ENCODE data around the gene SLC29A4. TPM values are rescaled to one million over a fixed set of nuclear protein-coding genes. Genes with fewer than 3 reads are reported as not detected.
"Not testable (repeated sequence)": the region's sequence is repeated elsewhere in the genome, so short reads cannot be mapped to it uniquely, and the experiment has no call there.

Gene SLC29A4
- total RNA-seq, 2 experiments from 2014 or later: 0.24 to 0.42 TPM

DNA sequence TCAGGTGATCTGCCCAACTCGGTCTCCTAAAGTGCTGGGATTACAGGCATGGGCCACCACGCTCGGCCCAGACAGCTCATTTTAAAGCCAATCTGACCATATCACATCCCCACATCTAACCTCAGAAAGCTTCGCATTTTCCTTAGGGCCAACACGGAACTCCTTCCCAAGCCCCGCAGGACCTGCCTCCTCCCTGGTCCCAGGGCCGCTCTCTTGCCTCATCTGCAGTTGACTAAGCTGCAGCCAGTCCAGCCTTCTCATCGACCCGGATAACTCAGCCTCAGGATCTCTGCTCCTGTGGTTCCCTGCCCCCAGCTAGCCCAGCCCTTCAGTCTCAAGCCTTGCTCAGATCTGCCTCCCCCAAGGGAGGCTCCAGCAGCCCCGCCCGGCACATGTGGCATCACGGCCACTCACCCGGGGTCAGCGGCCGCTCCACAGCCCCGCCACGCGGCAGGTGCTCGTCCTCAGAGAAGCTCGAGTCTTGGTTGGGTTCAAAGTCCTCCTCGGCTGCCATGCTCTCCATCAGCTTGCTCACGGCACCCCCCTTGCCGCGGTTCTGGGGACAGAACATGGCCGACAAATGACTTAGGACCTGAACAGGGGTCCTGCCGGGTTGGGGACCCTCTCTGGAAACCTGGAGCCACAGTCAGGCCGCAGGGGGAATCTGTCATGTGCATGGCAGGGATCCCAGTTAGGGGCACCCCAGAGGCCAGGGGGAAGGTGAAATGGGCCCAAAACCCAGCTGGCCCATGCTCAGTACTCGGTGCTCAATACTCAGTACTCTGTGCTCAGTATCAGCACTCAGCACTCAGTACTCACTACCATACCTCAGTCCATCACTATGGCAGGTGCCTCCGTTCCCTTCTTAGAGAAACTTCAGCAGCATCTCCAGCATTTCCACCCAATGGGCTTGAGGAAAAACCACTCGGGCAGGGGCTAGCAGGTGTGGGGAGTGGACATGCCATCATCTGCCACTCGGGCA, 41.3 kb downstream of the SLC29A4 start:
- intact Hi-C loops (cut with micrococcal nuclease); H3K4me3 Mint-ChIP-seq; H3K27ac Mint-ChIP-seq; H3K4me1 Mint-ChIP-seq (ENCODE audit: low read depth); CTCF ChIA-PET; H3K27me3 Mint-ChIP-seq (ENCODE audit: low read depth); DNase-seq: not testable (repeated sequence)
- peaks cover 11% of the 10 kb centered on the region for H3K9me3 Mint-ChIP-seq
- peaks cover 39% of the 10 kb centered on the region for H3K36me3 Mint-ChIP-seq (ENCODE audit: low read depth)

DNA sequence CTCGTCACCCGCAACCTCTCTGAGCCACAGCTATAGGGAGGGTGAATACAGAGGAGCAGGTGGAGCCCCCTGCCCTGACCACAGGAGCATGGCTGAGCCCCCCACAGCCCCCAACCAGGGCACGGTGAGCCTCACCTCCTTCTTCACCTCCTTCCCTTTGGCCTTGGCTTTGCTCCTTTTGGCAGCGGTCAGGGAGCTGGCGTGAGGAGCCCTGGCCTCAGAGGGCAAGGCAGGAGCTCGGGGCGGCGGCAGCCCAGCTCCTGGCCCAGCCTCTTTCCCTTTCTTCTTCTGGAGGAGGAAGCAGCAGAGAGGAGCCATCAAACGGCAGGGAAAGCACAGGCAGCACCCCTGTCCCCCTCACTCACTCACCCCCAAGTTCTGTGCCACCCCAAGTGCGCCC, 42.2 kb downstream of the SLC29A4 start:
- H3K36me3 Mint-ChIP-seq (ENCODE audit: low read depth): peaks cover 35% of the 10 kb centered on the region
- H3K27ac Mint-ChIP-seq: no peak overlapping the region
- H3K27me3 Mint-ChIP-seq (ENCODE audit: low read depth): no peaks in the 10 kb centered on the region
- CTCF ChIA-PET: no interaction called here
- DNase-seq: no peak
- H3K4me1 Mint-ChIP-seq (ENCODE audit: low read depth): no peaks in the 10 kb centered on the region
- intact Hi-C loops (cut with micrococcal nuclease): no loop called here
- H3K4me3 Mint-ChIP-seq: no peak overlapping the region
- H3K9me3 Mint-ChIP-seq: peaks cover 2% of the 10 kb centered on the region

DNA sequence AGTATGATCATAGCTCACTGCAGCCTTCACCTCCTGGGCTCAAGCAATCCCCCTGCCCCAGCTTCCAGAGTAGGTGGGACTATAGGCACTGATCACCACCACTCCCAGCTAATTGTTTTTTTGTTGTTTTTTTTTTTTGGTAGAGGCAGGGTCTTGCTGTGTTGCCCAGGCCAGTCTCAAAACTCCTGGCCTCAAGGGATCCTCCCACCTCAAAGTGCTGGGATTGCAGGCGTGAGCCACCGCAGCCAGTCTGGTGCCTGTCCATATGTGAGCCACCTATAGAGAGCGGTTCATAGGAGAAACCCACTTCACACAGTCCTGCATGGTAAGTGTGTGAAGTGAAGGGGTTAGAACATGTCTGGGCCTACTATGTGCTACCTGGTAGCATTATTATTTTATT, 47.5 kb downstream of the SLC29A4 start:
- Mint-ChIP-seq H3K36me3 (ENCODE audit: low read depth) (peaks cover 23% of the 10 kb centered on the region), H3K27ac (no peak overlapping the region), H3K9me3 (no peaks in the 10 kb centered on the region), H3K4me3 (no peak overlapping the region), H3K27me3 (ENCODE audit: low read depth) (no peaks in the 10 kb centered on the region), H3K4me1 (ENCODE audit: low read depth) (peaks cover 18% of the 10 kb centered on the region)
- intact Hi-C loops (cut with micrococcal nuclease): no loop called here
- CTCF ChIA-PET: interaction anchor here (1.1 kb wide), 1 partner anchor 95 kb away, joined by 4 read pairs; no protein-coding TSS in a partner anchor
- no peak for DNase-seq

DNA sequence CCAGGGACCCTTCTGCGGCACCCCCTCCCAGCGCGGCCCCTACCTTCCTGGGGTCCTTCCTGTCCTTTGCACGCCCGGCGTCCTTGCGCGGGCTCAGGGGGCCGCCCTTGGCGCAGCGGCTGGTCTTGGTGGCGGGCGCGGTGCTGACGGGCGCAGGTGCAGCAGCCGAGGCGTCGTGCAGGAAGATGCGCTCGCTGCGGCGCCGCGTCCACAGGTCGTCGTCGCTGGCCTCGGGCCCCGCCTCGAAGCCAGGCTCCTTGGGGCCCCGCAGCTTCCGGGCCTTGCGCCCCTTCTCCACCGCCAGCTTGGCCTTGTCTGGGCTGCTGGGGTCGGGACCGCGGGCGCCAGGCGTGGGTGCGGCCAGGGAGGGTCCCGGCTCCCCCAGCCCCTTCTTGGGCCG, 49.8 kb downstream of the SLC29A4 start:
- no peak overlapping the region for H3K4me3 Mint-ChIP-seq
- H3K27me3 Mint-ChIP-seq (ENCODE audit: low read depth): no peaks in the 10 kb centered on the region
- H3K36me3 Mint-ChIP-seq (ENCODE audit: low read depth): peaks cover 42% of the 10 kb centered on the region
- no peak for DNase-seq
- intact Hi-C loops (cut with micrococcal nuclease): no loop called here
- CTCF ChIA-PET: no interaction called here
- H3K9me3 Mint-ChIP-seq: peaks cover 17% of the 10 kb centered on the region
- H3K27ac Mint-ChIP-seq: no peak overlapping the region
- H3K4me1 Mint-ChIP-seq (ENCODE audit: low read depth): peaks cover 18% of the 10 kb centered on the region

DNA sequence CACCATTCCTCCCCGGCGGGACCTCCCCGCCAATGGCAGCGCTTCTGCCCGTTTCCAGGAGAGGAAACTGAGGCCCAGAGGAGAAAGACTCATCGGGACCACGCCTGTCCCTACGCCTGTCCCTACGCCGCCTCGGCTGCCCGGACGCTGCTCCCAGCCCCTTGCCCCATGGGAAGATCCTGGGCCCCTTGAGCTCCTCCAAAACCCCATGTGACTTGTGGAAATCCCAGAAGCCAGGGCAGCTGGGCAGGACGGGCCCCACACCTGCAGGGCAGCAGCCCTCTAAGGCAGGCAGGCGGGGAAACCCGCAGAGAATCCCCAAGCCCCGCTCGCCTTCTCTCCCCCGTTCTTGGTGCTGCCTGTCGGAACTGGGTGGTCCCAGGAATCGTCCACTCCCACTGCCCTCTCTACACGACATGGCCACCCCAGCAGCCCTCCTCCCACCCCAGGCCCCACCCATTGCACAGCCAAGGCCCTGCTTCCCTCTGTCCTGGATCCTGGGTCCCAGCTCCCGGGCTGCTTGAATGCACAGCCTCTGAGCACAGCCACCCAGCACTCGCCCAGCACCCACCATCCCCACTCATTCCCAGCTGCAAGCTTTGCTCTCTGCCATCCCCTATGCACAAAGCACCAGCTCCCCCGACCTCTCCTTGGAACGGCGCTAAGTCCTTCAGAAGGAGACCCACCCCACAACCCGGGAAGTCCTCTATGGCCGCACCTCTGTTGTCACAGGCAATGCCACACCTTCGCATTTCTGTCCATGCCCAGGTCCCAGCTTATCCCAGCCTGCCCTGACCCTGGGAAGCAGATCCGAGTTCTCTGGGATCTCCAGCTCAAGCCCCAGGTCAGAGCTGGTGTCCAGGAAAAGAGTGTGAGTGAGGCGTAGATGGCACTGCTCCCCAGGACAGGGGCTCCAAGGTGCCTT, 50.6 kb downstream of the SLC29A4 start:
- Mint-ChIP-seq H3K9me3 (peaks cover 17% of the 10 kb centered on the region), H3K4me1 (ENCODE audit: low read depth) (peaks cover 18% of the 10 kb centered on the region), H3K4me3 (no peak overlapping the region), H3K27ac (no peak overlapping the region), H3K36me3 (ENCODE audit: low read depth) (peaks cover 48% of the 10 kb centered on the region), H3K27me3 (ENCODE audit: low read depth) (no peaks in the 10 kb centered on the region)
- intact Hi-C loops (cut with micrococcal nuclease): no loop called here
- CTCF ChIA-PET: interaction anchor here (0.6 kb wide), 1 partner anchor 67 kb away, joined by 4 read pairs; no protein-coding TSS in a partner anchor
- DNase-seq: no peak

DNA sequence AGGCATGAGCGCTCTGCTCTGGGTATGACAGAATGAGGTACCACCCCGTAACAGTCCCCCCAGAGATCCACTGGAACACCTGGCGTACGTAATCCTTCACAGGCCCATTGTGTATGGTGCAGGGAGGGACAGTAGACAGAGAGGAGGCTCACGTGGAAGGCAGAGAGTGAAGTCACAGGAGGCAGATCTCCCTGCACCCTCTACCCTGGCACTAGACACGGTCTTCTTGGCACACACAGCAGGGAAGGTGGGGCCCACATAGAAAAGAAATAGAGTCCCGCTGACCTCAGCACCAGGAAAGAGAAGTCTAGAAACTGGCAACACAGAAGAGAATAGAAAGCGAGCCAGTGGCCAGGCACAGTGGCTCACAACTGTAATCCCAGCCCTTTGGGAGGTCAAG, 51.9 kb downstream of the SLC29A4 start:
- intact Hi-C loops (cut with micrococcal nuclease): no loop called here
- Mint-ChIP-seq H3K27me3 (ENCODE audit: low read depth) (no peaks in the 10 kb centered on the region), H3K4me3 (no peak overlapping the region), H3K4me1 (ENCODE audit: low read depth) (peaks cover 18% of the 10 kb centered on the region), H3K36me3 (ENCODE audit: low read depth) (peaks cover 49% of the 10 kb centered on the region), H3K27ac (no peak overlapping the region), H3K9me3 (peaks cover 17% of the 10 kb centered on the region)
- DNase-seq: no peak
- CTCF ChIA-PET: no interaction called here

DNA sequence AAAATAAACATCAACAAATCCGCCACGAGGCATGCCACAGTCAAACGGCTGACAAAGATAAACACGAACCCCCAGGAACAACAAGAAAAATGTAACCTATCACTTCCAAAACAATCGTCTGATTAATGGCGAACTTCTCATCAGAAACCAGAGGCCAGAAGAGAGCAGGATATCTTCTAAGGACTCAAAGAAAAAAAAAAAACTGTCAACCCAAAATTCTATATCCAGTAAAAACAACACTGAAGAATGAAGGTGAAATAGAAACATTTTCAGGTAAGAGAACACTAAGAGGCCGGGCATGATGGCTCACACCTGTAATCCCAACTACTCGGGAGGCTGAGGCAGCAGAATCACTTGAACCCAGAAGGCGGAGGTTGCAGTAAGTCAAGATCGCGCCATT, 54.3 kb downstream of the SLC29A4 start:
- no peak for DNase-seq
- CTCF ChIA-PET: interaction anchor here (0.6 kb wide), 1 partner anchor 66 kb away, joined by 3 read pairs; no protein-coding TSS in a partner anchor
- H3K4me3 Mint-ChIP-seq: no peak overlapping the region
- no peak overlapping the region for H3K27ac Mint-ChIP-seq
- intact Hi-C loops (cut with micrococcal nuclease): no loop called here
- peaks cover 9% of the 10 kb centered on the region for H3K4me1 Mint-ChIP-seq (ENCODE audit: low read depth)
- peaks cover 19% of the 10 kb centered on the region for H3K9me3 Mint-ChIP-seq
- H3K27me3 Mint-ChIP-seq (ENCODE audit: low read depth): no peaks in the 10 kb centered on the region
- H3K36me3 Mint-ChIP-seq (ENCODE audit: low read depth): peaks cover 61% of the 10 kb centered on the region

DNA sequence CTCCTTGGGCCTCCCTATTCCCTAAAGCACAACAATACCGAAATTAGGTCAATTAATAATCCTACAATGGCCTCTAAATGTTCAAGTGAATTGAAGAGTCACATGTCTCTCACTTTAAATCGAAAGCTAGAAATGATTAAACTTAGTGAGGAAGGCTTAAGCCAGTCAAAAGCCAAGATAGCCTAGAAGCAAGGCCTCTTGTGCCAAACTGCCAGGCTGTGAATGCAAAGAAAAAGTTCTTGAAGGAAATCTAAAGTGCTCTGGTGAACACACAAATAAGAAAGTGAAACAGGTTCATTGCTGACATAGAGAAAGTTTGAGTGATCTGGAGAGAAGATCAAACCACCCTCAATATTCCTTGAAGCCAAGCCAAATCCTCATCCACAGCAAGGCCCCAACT, 57.2 kb downstream of the SLC29A4 start:
- H3K36me3 Mint-ChIP-seq (ENCODE audit: low read depth): peaks cover 78% of the 10 kb centered on the region
- peak overlapping the region; percentile 43 for H3K27ac Mint-ChIP-seq
- CTCF ChIA-PET: interaction anchor here (0.6 to 0.7 kb wide), 2 partner anchors 183 to 484 kb away, joined by 3 read pairs; no protein-coding TSS in a partner anchor

DNA sequence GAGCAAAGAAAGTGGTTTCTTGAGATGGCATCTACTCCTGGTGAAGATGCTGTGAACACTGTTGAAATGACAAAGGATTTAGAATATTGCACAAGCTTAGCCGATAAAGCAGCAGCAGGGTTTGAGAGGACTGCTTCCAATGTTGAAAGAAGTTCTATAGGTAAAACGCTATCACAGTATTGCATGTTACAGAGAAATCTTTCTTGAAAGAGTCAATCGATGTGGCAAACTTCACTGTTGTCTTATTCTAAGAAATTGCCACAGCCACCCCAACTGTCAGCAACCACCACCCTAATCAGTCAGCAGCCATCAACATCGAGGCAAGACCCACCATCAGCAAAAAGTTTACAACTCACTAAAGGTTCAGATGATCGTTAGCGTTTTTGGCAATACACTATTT, 59.9 kb downstream of the SLC29A4 start:
- Mint-ChIP-seq H3K27ac (no peak overlapping the region), H3K4me3 (no peak overlapping the region), H3K27me3 (ENCODE audit: low read depth) (no peaks in the 10 kb centered on the region), H3K36me3 (ENCODE audit: low read depth) (peaks cover 63% of the 10 kb centered on the region), H3K9me3 (peaks cover 14% of the 10 kb centered on the region), H3K4me1 (ENCODE audit: low read depth) (peaks cover 6% of the 10 kb centered on the region)
- DNase-seq: no peak
- CTCF ChIA-PET: no interaction called here
- intact Hi-C loops (cut with micrococcal nuclease): no loop called here

More for the DNA sequence above, 57.2 kb downstream of the SLC29A4 start:
- Mint-ChIP-seq H3K9me3 (peaks cover 31% of the 10 kb centered on the region), H3K4me3 (no peak overlapping the region), H3K4me1 (ENCODE audit: low read depth) (peaks cover 6% of the 10 kb centered on the region), H3K27me3 (ENCODE audit: low read depth) (no peaks in the 10 kb centered on the region)
- intact Hi-C loops (cut with micrococcal nuclease): no loop called here
- no peak for DNase-seq

DNA sequence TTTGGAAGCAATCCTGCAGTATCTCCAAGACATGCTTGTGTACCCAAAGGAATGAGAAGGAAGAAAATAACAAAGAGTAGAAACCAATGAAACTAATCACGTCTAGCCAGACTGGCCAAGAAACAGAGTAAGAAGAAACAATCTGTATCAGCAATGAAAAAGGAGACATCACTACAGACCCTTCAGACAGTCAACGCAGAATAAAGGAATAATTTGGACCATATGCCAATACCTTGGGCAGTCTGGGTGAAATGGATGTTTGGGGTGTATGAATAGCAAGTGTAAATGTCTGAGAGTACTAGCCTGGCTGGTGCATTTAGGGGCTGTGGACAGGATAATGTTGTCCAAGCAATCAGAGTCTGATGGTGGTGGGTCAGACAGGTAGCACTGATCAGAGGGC, 61.1 kb downstream of the SLC29A4 start:
- Mint-ChIP-seq H3K9me3 (peaks cover 14% of the 10 kb centered on the region), H3K36me3 (ENCODE audit: low read depth) (peaks cover 56% of the 10 kb centered on the region), H3K27me3 (ENCODE audit: low read depth) (no peaks in the 10 kb centered on the region), H3K4me1 (ENCODE audit: low read depth) (peaks cover 6% of the 10 kb centered on the region), H3K27ac (no peak overlapping the region), H3K4me3 (no peak overlapping the region)
- CTCF ChIA-PET: no interaction called here
- no peak for DNase-seq
- intact Hi-C loops (cut with micrococcal nuclease): no loop called here

DNA sequence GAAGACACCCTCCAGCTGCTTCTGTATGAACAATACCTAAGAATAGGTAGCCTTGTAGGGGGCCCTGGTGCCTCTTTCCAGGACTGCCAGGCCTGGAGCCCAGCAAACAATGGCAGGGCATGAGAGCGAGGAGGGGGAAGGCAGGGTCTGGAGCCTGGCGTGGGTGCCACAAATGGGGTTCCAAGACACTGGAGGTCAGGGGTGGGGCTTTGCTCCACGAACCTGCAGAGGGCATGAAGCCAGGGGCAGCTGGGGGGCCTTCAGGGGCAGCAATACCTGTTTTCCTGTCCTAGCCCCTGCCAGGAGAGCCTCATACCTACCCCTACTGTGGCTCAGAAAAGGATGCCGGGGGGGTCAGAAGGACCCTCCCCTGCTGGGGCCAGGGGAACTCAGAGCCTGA, 61.6 kb downstream of the SLC29A4 start:
- H3K27me3 Mint-ChIP-seq (ENCODE audit: low read depth): no peaks in the 10 kb centered on the region
- peaks cover 55% of the 10 kb centered on the region for H3K36me3 Mint-ChIP-seq (ENCODE audit: low read depth)
- H3K9me3 Mint-ChIP-seq: peaks cover 14% of the 10 kb centered on the region
- no peak for DNase-seq
- intact Hi-C loops (cut with micrococcal nuclease): no loop called here
- H3K4me1 Mint-ChIP-seq (ENCODE audit: low read depth): peaks cover 6% of the 10 kb centered on the region
- H3K27ac Mint-ChIP-seq: no peak overlapping the region
- no peak overlapping the region for H3K4me3 Mint-ChIP-seq
- CTCF ChIA-PET: no interaction called here

DNA sequence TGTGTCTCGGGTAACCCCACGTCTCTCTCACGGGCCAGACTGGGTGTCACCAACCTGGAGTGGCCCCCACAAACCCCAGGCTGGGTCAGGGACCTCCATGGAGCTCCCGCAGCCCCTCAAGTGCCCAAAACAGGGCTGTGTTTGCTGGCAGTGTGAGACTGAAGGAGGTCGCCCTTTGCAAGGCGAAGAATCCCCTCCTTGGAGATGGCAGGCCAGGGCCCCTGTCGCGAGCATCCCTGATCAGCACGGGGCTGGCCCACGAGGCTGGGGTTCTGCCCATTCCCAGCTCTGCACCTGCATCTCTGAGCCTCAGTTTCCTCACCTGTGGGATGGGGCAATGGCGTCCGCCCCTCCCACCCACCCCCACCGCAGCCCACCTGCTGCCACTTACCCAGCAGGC, 62.4 kb downstream of the SLC29A4 start:
- Mint-ChIP-seq H3K27me3 (ENCODE audit: low read depth) (no peaks in the 10 kb centered on the region), H3K9me3 (peaks cover 14% of the 10 kb centered on the region), H3K4me1 (ENCODE audit: low read depth) (peaks cover 2% of the 10 kb centered on the region), H3K36me3 (ENCODE audit: low read depth) (peaks cover 46% of the 10 kb centered on the region), H3K4me3 (no peak overlapping the region), H3K27ac (no peak overlapping the region)
- intact Hi-C loops (cut with micrococcal nuclease): no loop called here
- DNase-seq: no peak
- CTCF ChIA-PET: no interaction called here
